Measurements from ENCODE around the gene KIF2C.

GRCh38 chr1:44777547-44777946 is 37.9 kb downstream of the KIF2C start:
- TF ChIP-seq BHLHE40 (IDR thresholded peaks at IDR 0.05; ENCODE audit: low read depth, low read length) (no peak), CTCF (conservative IDR thresholded peaks at IDR 0.05; ENCODE audit: low read depth, low read length) (no peak)

All from IMR-90 (cell line).